Activated CD8-positive, alpha-beta memory T cell treated with anti-CD3 and anti-CD28 coated beads, Interleukin-2, amount 50 U/mL, for 1 hour (primary cell): ENCODE data around the gene SCRN1.
A peak's percentile ranks its signal among the peaks of the same experiment; 100 is the strongest.

ENCODE experiments used
- DNase-seq: peaks from one replicate; pipeline ENCODE4 v3.0.0-alpha.2; 2020; ENCODE audit errors: extremely low read depth

The SCRN1 gene

GRCh38 chr7:29989257-29989995, at the start of gene SCRN1:
SCRN1 (minus strand) TSS chr7:29989801; CDS start chr7:29969067, 20,734 bp downstream.
- no peak for DNase-seq

- no peak for DNase-seq
Measured at GRCh38 chr7:30038196-30038980, 48.8 kb upstream of the SCRN1 start.

- DNase-seq: no peak
Measured at GRCh38 chr7:30036220-30036619, 46.6 kb upstream of the SCRN1 start.

GRCh38 chr7:30034501-30034900, 44.9 kb upstream of the SCRN1 start:
- DNase-seq: no peak

- no peak for DNase-seq
Measured at GRCh38 chr7:30032310-30033125, 42.9 kb upstream of the SCRN1 start.

- no peak for DNase-seq
Measured at GRCh38 chr7:30029696-30030095, 40.1 kb upstream of the SCRN1 start.

GRCh38 chr7:30028749-30029635, 39.4 kb upstream of the SCRN1 start:
- no peak for DNase-seq

- DNase-seq: peak; percentile 57
Measured at GRCh38 chr7:30028216-30028748, 38.7 kb upstream of the SCRN1 start, which contains the start of gene PLEKHA8. PLEKHA8 (plus strand) TSS chr7:30028412; CDS start chr7:30028763, 351 bp downstream.

- no peak for DNase-seq
Measured at GRCh38 chr7:30027740-30028215, 38.2 kb upstream of the SCRN1 start.

GRCh38 chr7:30027065-30027456, 37.5 kb upstream of the SCRN1 start:
- DNase-seq: no peak

- peak; percentile 81 for DNase-seq
Measured at GRCh38 chr7:30026229-30027064, 36.8 kb upstream of the SCRN1 start, which contains the start of gene FKBP14. FKBP14 (minus strand) TSS chr7:30026702; CDS start chr7:30026508, 194 bp downstream.

GRCh38 chr7:30023524-30023923, 33.9 kb upstream of the SCRN1 start:
- DNase-seq: no peak

GRCh38 chr7:30022991-30023390, 33.4 kb upstream of the SCRN1 start:
- no peak for DNase-seq

- DNase-seq: no peak
Measured at GRCh38 chr7:30020535-30020934, 30.9 kb upstream of the SCRN1 start.

GRCh38 chr7:30019960-30020359, 30.4 kb upstream of the SCRN1 start:
- no peak for DNase-seq

GRCh38 chr7:30019387-30019786, 29.8 kb upstream of the SCRN1 start:
- no peak for DNase-seq

- DNase-seq: no peak
Measured at GRCh38 chr7:30018451-30018850, 28.9 kb upstream of the SCRN1 start.

- no peak for DNase-seq
Measured at GRCh38 chr7:30012757-30013156, 23.2 kb upstream of the SCRN1 start.

GRCh38 chr7:30010021-30010420, 20.4 kb upstream of the SCRN1 start:
- no peak for DNase-seq

GRCh38 chr7:30005464-30005863, 15.9 kb upstream of the SCRN1 start:
- no peak for DNase-seq
